Calu3 (cell line): ENCODE data around the gene CTXN3. TPM values are rescaled to one million over a fixed set of nuclear protein-coding genes. Genes with fewer than 3 reads are reported as not detected.

Experiments used
- BruUV-seq: library from RNA; stranded (reverse); fragments of 400-500 nt; replicated peaks from 2 replicates; lab custom pipeline; 2021; lab: Mats Ljungman, UMichigan
- CTCF ChIA-PET: fragments of 300-600 bp; sonication (Branson Sonifier 250); formaldehyde crosslinking; loops from one replicate; lab custom pipeline; 2022; ENCODE audit warnings: antibody characterized with exemption; lab: Charles Lee
- DNase-seq: peaks from one replicate; pipeline ENCODE4 v3.0.0; 2022
- H3K27ac Mint-ChIP-seq: one replicate; pipeline ENCODE4 v1.8.0; 2022; ENCODE audit warnings: mixed read lengths; ENCODE audit not compliant: unreplicated experiment
- H3K27me3 Mint-ChIP-seq: one replicate; pipeline ENCODE4 v1.8.0; 2022; ENCODE audit warnings: mixed read lengths; ENCODE audit not compliant: unreplicated experiment
- H3K36me3 Mint-ChIP-seq: one replicate; pipeline ENCODE4 v1.8.0; 2022; ENCODE audit warnings: mild to moderate bottlenecking, moderate library complexity, mixed read lengths; ENCODE audit not compliant: insufficient read depth, unreplicated experiment
- H3K4me1 Mint-ChIP-seq: one replicate; pipeline ENCODE4 v1.8.0; 2022; ENCODE audit warnings: mild to moderate bottlenecking, low read depth, mixed read lengths; ENCODE audit not compliant: unreplicated experiment
- H3K4me3 Mint-ChIP-seq: one replicate; pipeline ENCODE4 v1.8.0; 2022; ENCODE audit warnings: mild to moderate bottlenecking, low read depth, moderate library complexity, mixed read lengths; ENCODE audit not compliant: unreplicated experiment
- H3K9me3 Mint-ChIP-seq: one replicate; pipeline ENCODE4 v1.8.0; 2022; ENCODE audit warnings: low read depth, mixed read lengths; ENCODE audit not compliant: unreplicated experiment
- intact Hi-C: fragments of 100-400 bp; cut with micrococcal nuclease; formaldehyde crosslinking; loops from one replicate; pipeline ENCODE4 v1.10.0; 2022; ENCODE audit not compliant: unreplicated experiment
- total RNA-seq: library from RNA; stranded (reverse); gene quantifications from 2 replicates; pipeline ENCODE4 v1.2.3, GENCODE V29; 2022
- TF ChIP-seq, protein P1 (sequence below): fragments of 200-600 bp; IDR thresholded peaks from one replicate; pipeline ENCODE4 v1.8.0; 2022; ENCODE audit warnings: antibody characterized with exemption; ENCODE audit not compliant: unreplicated experiment

CTXN3 gene
- total RNA-seq, 1 experiment from 2014 or later = not detected

DNA sequence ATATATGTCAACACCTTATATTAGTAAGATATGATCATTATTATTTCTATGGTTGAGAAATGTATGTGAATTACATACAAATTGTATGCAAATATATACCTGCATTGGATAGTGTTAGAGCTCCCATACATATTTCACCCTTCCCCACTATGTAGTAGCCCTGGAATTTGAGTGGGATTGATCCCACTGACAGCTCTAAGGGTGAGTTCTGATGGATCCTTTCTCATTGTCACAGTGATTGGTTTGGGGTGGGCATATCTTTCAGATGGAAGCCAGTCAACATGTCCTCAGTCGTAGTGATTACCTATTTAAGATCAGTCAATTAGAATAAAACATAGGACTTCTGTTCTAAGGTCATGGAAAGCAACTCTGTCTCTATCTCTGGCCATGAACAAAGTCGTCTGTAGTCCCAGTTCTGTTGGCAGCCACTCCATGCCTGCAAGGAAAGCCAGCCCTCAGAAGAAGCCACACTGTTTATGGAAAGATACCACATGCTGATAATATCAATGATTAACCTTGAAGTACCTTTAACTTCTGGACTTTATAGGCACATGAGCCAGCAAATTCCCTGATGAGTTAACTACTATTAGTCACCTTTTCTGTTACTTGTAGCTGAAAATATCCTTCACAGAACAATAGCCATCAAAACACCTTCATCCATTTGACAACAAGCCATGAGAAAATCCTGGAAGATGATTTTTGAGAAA lies 49.2 kb downstream of the CTXN3 start:
- H3K4me3 Mint-ChIP-seq = no peak overlapping the region
- TF ChIP-seq, protein P1, sequence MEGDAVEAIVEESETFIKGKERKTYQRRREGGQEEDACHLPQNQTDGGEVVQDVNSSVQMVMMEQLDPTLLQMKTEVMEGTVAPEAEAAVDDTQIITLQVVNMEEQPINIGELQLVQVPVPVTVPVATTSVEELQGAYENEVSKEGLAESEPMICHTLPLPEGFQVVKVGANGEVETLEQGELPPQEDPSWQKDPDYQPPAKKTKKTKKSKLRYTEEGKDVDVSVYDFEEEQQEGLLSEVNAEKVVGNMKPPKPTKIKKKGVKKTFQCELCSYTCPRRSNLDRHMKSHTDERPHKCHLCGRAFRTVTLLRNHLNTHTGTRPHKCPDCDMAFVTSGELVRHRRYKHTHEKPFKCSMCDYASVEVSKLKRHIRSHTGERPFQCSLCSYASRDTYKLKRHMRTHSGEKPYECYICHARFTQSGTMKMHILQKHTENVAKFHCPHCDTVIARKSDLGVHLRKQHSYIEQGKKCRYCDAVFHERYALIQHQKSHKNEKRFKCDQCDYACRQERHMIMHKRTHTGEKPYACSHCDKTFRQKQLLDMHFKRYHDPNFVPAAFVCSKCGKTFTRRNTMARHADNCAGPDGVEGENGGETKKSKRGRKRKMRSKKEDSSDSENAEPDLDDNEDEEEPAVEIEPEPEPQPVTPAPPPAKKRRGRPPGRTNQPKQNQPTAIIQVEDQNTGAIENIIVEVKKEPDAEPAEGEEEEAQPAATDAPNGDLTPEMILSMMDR = no peak
- no peaks in the 10 kb centered on the region for H3K9me3 Mint-ChIP-seq
- H3K36me3 Mint-ChIP-seq = no peaks in the 10 kb centered on the region
- no TSS peak for BruUV-seq
- CTCF ChIA-PET = interaction anchor here (0.8 to 1.0 kb wide), 2 partner anchors 11 to 261 kb away, joined by 3 read pairs; no protein-coding TSS in a partner anchor
- intact Hi-C loops = no loop called here
- H3K4me1 Mint-ChIP-seq = peaks cover 26% of the 10 kb centered on the region
- no peak overlapping the region for H3K27ac Mint-ChIP-seq
- DNase-seq = peak; percentile 37
- H3K27me3 Mint-ChIP-seq = peaks cover 26% of the 10 kb centered on the region

DNA sequence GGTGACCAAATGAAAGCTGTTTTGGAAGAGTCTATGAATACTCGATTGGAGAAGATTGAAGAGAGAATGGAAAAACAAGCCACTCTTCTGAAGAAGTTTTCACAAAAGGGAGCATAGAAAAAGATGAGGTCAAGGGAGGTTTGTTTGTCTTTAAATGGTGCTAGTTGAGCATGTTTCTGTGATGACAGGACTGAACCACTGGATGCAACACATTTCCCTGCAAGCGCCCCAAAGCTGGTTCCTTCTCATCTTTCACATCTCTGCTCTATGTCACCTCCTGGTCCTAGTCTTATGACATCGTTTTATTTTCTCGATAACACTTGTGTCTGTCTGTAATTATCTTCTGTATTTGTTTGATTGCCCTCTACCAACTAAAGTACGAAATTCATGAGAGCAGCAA lies 50.5 kb downstream of the CTXN3 start:
- intact Hi-C loops = no loop called here
- no TSS peak for BruUV-seq
- Mint-ChIP-seq H3K36me3 (no peaks in the 10 kb centered on the region), H3K4me1 (peaks cover 26% of the 10 kb centered on the region), H3K9me3 (no peaks in the 10 kb centered on the region), H3K27me3 (peaks cover 32% of the 10 kb centered on the region), H3K27ac (no peak overlapping the region), H3K4me3 (no peak overlapping the region)
- TF ChIP-seq, protein P1 = no peak
- CTCF ChIA-PET = no interaction called here
- DNase-seq = no peak

DNA sequence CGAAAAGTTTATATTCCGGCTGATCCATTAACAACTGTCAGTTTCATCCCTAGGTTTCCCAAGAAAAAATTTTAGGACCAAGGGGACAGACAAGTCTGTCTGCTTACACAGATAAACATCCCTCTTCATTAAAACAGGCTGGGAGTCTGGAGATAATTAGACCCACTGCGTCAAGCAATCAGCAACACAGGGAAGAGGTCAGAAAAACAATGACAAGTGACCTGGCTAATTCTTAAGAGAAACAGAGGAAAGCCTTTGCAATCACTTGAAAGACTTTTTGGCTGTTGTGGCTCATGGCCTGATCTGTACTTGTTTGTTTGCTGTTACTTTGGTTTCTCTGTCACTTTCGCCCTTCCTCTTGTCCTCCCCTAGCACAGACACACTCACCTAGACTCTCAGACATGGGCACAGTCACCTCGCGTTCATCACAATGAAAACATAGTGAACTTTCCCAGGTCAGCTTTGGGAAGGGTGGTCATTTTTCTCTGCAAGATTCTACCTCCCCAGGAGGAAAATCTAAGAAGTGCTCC lies 51.4 kb downstream of the CTXN3 start:
- CTCF ChIA-PET = interaction anchor here (0.6 kb wide), 1 partner anchor 311 kb away, joined by 8 read pairs; no protein-coding TSS in a partner anchor
- no TSS peak for BruUV-seq
- no peak overlapping the region for H3K27ac Mint-ChIP-seq

DNA sequence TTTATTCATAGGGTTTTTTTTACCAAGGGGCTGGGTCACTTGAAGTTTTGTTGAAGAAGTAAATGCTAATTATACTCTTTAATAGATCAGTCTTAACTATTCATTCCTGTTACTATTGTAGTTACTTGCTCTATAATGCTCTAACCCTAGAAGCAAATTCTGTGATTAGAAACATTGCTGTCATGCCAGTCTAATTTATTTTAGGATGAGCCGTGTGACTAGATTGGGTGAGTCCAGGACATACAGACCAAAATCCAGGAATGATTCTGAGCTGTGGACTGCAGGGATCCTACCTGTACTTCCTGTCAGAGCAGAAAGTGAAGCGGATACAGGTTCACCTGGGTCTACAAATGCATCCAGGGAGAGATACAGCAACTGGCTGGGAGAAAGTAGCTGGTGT lies 53.6 kb downstream of the CTXN3 start:
- CTCF ChIA-PET = interaction anchor here (0.6 kb wide), 1 partner anchor 101 kb away, joined by 3 read pairs; no protein-coding TSS in a partner anchor

More for the DNA sequence above, 51.4 kb downstream of the CTXN3 start:
- Mint-ChIP-seq H3K36me3 (no peaks in the 10 kb centered on the region), H3K9me3 (no peaks in the 10 kb centered on the region), H3K4me3 (no peak overlapping the region), H3K27me3 (peaks cover 32% of the 10 kb centered on the region), H3K4me1 (peaks cover 30% of the 10 kb centered on the region)
- no peak for DNase-seq
- TF ChIP-seq, protein P1 = no peak
- intact Hi-C loops = no loop called here

More for the DNA sequence above, 53.6 kb downstream of the CTXN3 start:
- Mint-ChIP-seq H3K4me1 (peaks cover 24% of the 10 kb centered on the region), H3K36me3 (no peaks in the 10 kb centered on the region), H3K27ac (no peak overlapping the region), H3K27me3 (peaks cover 32% of the 10 kb centered on the region), H3K9me3 (no peaks in the 10 kb centered on the region), H3K4me3 (no peak overlapping the region)
- TF ChIP-seq, protein P1 = no peak
- intact Hi-C loops = no loop called here
- no peak for DNase-seq
- no TSS peak for BruUV-seq
